SK-N-SH treated with all-trans-retinoic acid at 6 μM for 48 hours (cell line): ENCODE data around the gene MPPED2.

Experiments
- CREB5 ChIP-seq: fragments of 250-450 bp; sonication (Bioruptor Pico); IDR thresholded peaks from 2 replicates; pipeline ENCODE4 v1.5.1; 2020; ENCODE audit warnings: low read depth, mild to moderate bottlenecking, moderate library complexity
- CSRNP3 ChIP-seq: fragments of 250-450 bp; sonication (Bioruptor Pico); IDR thresholded peaks from 2 replicates; pipeline ENCODE4 v1.5.1; 2021; ENCODE audit warnings: mild to moderate bottlenecking, moderate library complexity
- GLIS3 ChIP-seq: fragments of 250-450 bp; sonication (Bioruptor Pico); IDR thresholded peaks from 2 replicates; pipeline ENCODE4 v1.5.0; 2020; ENCODE audit warnings: mild to moderate bottlenecking, moderate library complexity
- ISL1 ChIP-seq: fragments of 250-450 bp; sonication (Bioruptor Pico); IDR thresholded peaks from 2 replicates; pipeline ENCODE4 v2.1.2; 2022; ENCODE audit warnings: mild to moderate bottlenecking, moderate library complexity
- PATZ1 ChIP-seq: fragments of 250-450 bp; sonication (Bioruptor Pico); IDR thresholded peaks from 2 replicates; pipeline ENCODE4 v1.8.0; 2020; ENCODE audit warnings: mild to moderate bottlenecking, moderate library complexity, borderline replicate concordance
- POU6F1 ChIP-seq: fragments of 250-450 bp; sonication (Bioruptor Pico); IDR thresholded peaks from 2 replicates; pipeline ENCODE4 v1.8.0; 2021; ENCODE audit warnings: low read depth, mild to moderate bottlenecking, moderate library complexity, borderline replicate concordance
- RARB ChIP-seq: fragments of 250-450 bp; sonication (Bioruptor Pico); IDR thresholded peaks from 2 replicates; pipeline ENCODE4 v1.8.0; 2021; ENCODE audit warnings: mild to moderate bottlenecking, moderate library complexity
- TSHZ2 ChIP-seq: fragments of 250-450 bp; sonication (Bioruptor Pico); IDR thresholded peaks from 2 replicates; pipeline ENCODE4 v1.5.0; 2020; ENCODE audit warnings: mild to moderate bottlenecking, moderate library complexity
- ZFP3 ChIP-seq: fragments of 250-450 bp; sonication (Bioruptor Pico); IDR thresholded peaks from 2 replicates; pipeline ENCODE4 v1.5.0; 2020; ENCODE audit warnings: mild to moderate bottlenecking, moderate library complexity
- ZFP30 ChIP-seq: fragments of 450-650 bp; formaldehyde crosslinking; IDR thresholded peaks from 2 replicates; pipeline ENCODE4 v1.5.0; 2022; ENCODE audit warnings: mild to moderate bottlenecking, moderate library complexity

- TF ChIP-seq ZFP30 (CRISPR knock-in tag) (no peak), POU6F1 (CRISPR knock-in tag) (no peak), CREB5 (CRISPR knock-in tag) (no peak), TSHZ2 (CRISPR knock-in tag) (no peak), CSRNP3 (CRISPR knock-in tag) (no peak), RARB (CRISPR knock-in tag) (no peak), ZFP3 (no peak), GLIS3 (CRISPR knock-in tag) (no peak), ISL1 (no peak), PATZ1 (CRISPR knock-in tag) (no peak)
These were observed 21.1 kb downstream of the MPPED2 start for GRCh38 chr11:30565027-30565426.
